ENCODE measurements around the gene EHMT2.
A peak's percentile ranks its signal among the peaks of the same experiment; 100 is the strongest.

EHMT2 gene

GRCh38 chr6:31837369-31838113 is 60.0 kb downstream of the EHMT2 start:
- DNase-seq = no peak

GRCh38 chr6:31836474-31837368 is 60.8 kb downstream of the EHMT2 start:
- no peak for DNase-seq

DNA sequence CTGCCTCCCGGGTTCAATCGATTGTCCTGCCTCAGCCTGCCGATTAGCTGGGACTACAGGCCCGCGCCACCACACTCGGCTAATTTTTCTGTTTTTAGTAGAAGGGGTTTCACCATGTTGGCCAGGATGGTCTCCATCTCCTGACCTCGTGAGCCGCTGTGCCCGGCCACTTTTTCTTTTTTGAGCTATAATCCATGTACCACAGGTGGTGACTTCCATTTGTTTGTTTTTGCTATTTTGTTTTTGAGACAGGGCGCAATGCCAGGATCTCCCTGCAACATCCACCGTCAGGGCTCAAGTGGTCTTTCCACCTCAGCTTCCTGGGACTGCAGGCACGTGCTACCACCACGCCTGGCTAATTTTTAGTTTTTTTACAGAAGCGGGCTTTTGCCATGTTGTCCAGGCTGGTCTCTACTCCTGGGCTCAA is 61.4 kb downstream of the EHMT2 start:
- no peak for DNase-seq

DNA sequence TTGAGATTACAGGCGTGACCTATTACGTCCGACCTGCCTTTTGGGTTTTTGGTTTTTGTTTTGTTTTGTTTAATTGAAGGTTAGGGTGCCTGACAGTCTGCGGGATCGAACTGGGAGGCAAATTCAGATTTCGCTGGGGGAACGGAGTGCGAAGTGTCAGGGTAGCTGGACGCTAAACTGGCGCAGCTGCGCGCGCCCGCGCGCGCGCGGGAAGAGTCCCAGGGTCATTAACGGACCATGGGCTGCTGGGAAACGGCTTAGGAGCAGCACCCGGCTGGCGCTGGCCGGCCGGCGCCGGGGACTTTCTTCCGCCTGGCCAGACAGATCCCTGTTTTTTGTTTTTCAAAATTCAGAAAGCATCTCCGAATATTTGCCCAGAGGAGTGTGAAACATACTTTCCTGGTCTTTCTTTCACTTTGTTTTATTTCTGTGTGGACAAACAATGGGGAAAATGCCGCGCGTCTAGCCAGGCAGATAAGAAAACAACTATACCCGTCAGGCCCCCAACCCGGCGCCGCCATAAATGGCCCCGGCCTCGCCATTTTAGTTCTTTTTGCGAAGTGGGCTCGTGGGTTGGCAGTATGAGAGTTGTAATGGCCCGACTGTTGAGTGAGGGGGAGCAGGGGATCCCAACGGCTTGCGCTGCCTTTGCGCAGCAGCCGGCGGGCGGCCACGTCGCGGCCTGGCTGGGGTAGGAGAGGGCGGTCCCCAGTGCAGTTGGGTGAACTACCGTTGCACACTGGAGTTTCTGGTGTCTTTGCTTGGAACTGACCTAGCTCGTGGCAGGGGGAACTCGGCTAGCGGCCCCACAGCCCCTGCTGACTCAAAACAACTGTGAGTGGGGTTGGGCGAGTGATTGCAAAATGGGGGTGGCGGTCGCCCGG is 62.9 kb downstream of the EHMT2 start:
- peak; percentile 94 for DNase-seq

DNA sequence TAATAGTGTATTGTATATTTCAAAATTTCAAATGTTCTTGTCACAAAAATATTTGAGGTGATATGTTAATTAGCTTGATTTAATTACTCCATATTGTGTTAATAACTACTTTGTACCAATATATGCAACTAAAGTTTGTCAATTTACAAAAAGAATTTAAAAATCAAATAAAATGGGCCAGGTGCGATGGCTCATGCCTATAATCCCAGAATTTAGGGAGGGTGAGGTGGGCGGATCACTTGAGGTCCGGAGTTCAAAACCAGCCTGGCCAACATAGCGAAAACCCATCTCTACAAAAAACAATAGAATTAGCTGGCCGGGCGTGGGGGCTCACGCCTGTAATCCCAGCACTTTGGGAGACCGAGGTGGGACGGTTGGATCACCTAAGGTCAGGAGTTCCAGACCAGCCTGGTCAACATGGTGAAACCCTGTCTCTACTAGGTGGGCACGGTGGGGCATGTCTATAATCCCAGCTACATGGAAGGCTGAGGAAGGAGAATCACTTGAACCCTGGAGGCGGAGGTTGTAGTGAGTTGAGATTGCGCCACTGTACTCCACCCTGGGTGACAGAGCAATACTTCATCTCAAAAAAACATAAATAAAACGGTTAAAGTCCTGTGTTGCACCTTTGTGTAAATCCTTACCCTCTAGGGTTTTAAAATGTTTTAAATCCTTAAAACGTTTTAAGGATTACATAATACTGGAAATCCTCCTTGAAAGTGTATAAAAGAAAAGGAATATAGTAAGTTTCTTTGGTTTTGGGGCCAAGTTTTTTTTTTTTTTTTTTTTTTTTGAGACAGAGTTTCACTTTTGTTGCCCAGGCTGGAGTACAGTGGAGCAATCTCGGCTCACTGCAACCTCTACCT is 65.9 kb downstream of the EHMT2 start:
- DNase-seq = no peak

GRCh38 chr6:31830886-31831335 is 66.6 kb downstream of the EHMT2 start:
- DNase-seq = no peak

All from femur (tissue), 1 donor.